ENCODE results near the gene PIGZ.
A peak's percentile ranks its signal among the peaks of the same experiment; 100 is the strongest.

Gene PIGZ

GRCh38 chr3:196976941-196977340, 8.3 kb upstream of the PIGZ start:
- no peak for DNase-seq

GRCh38 chr3:196975349-196975748, 6.7 kb upstream of the PIGZ start:
- DNase-seq: no peak

- DNase-seq: no peak
Observed at GRCh38 chr3:196974661-196975060, 6.0 kb upstream of the PIGZ start.

- no peak for DNase-seq
Observed at GRCh38 chr3:196971094-196971698, 2.6 kb upstream of the PIGZ start.

- DNase-seq: no peak
Observed at GRCh38 chr3:196970547-196971093, 2.0 kb upstream of the PIGZ start.

- peak; percentile 49 for DNase-seq
Observed at GRCh38 chr3:196969660-196970546, 1.3 kb upstream of the PIGZ start.

GRCh38 chr3:196969134-196969659, 564 bp upstream of the PIGZ start:
- peak; percentile 9 for DNase-seq

- DNase-seq: no peak
Observed at GRCh38 chr3:196967412-196968232, 1.0 kb downstream of the PIGZ start.

GRCh38 chr3:196966526-196967401, 1.9 kb downstream of the PIGZ start:
- DNase-seq: peak; percentile 34

GRCh38 chr3:196965804-196966173, 2.8 kb downstream of the PIGZ start:
- no peak for DNase-seq

- DNase-seq: no peak
Observed at GRCh38 chr3:196965112-196965803, 3.4 kb downstream of the PIGZ start.

GRCh38 chr3:196963631-196963953, 5.0 kb downstream of the PIGZ start:
- no peak for DNase-seq

GRCh38 chr3:196962930-196963630, 5.6 kb downstream of the PIGZ start:
- no peak for DNase-seq

GRCh38 chr3:196962108-196962929, 6.3 kb downstream of the PIGZ start:
- DNase-seq: no peak

- DNase-seq: no peak
Observed at GRCh38 chr3:196954832-196955231, 13.8 kb downstream of the PIGZ start.

GRCh38 chr3:196951371-196951770, 17.3 kb downstream of the PIGZ start:
- DNase-seq: no peak

- no peak for DNase-seq
Observed at GRCh38 chr3:196949750-196950149, 18.9 kb downstream of the PIGZ start.

GRCh38 chr3:196949285-196949619, 19.4 kb downstream of the PIGZ start:
- DNase-seq: no peak

GRCh38 chr3:196948442-196949284, 20.0 kb downstream of the PIGZ start:
- DNase-seq: no peak
